Activated CD4-positive, alpha-beta memory T cell treated with anti-CD3 and anti-CD28 coated beads, Interleukin-2, amount 10 ng/mL, durations not matched to agents 7 days and 5 days (primary cell): ENCODE results near the gene AMHR2. TPM values are rescaled to one million over a fixed set of nuclear protein-coding genes. Genes with fewer than 3 reads are reported as not detected.
A peak's percentile ranks its signal among the peaks of the same experiment; 100 is the strongest.

Source experiments
- CTCF ChIA-PET: fragments of 350-600 bp; sonication (Branson Sonifier 250); formaldehyde crosslinking; loops from one replicate; lab custom pipeline; 2021; ENCODE audit warnings: antibody characterized with exemption, inconsistent platforms; lab: Charles Lee
- POLR2A ChIA-PET: fragments of 350-600 bp; sonication (Branson Sonifier 250); formaldehyde crosslinking; loops from one replicate; lab custom pipeline; 2021; ENCODE audit warnings: antibody characterized with exemption; lab: Charles Lee
- DNase-seq: peaks from one replicate; pipeline ENCODE4 v3.0.0-alpha.2; 2020
- H3K27ac Mint-ChIP-seq: one replicate; pipeline ENCODE4 v1.8.0; 2021; ENCODE audit warnings: mild to moderate bottlenecking, mixed read lengths
- H3K27me3 Mint-ChIP-seq: one replicate; pipeline ENCODE4 v1.8.0; 2021; ENCODE audit warnings: mixed read lengths
- H3K36me3 Mint-ChIP-seq: one replicate; pipeline ENCODE4 v1.8.0; 2021; ENCODE audit warnings: low read depth, mixed read lengths
- H3K4me1 Mint-ChIP-seq: one replicate; pipeline ENCODE4 v1.8.0; 2021; ENCODE audit warnings: mixed read lengths
- H3K4me3 Mint-ChIP-seq: one replicate; pipeline ENCODE4 v1.8.0; 2021; ENCODE audit warnings: mild to moderate bottlenecking, mixed read lengths
- H3K9me3 Mint-ChIP-seq: one replicate; pipeline ENCODE4 v1.8.0; 2021; ENCODE audit warnings: mixed read lengths
- total RNA-seq, 2 experiments: library from RNA; stranded (reverse); gene quantifications; one replicate each; pipeline ENCODE4 v1.2.3, GENCODE V29; 2021

The AMHR2 gene
- total RNA-seq, 2 experiments from 2014 or later: not detected

DNA sequence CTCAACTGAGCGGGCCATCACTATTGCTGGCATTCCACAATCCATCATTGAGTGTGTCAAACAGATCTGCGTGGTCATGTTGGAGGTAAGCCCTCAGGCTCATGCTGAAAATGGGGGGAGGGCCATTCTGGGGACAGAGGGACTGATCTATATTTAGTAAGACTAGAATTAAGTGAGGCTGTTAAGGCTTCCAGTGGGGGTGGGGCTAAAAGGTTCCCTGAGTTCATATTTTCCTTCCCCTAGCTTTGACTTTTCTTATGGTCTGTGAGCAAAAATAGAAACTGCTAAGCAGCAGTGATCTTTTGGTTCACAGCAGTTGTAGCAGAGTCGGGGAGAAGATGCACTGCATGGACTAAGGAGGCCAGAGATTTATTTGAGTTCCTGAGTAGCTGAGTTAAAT, 37.4 kb downstream of the AMHR2 start:
- Mint-ChIP-seq H3K4me3 (no peak overlapping the region), H3K27me3 (no peaks in the 10 kb centered on the region), H3K4me1 (peaks cover 45% of the 10 kb centered on the region), H3K36me3 (peaks cover 90% of the 10 kb centered on the region), H3K9me3 (no peaks in the 10 kb centered on the region), H3K27ac (peak overlapping the region; percentile 30)
- CTCF ChIA-PET: no interaction called here
- DNase-seq: peak; percentile 11
- POLR2A ChIA-PET: interaction anchor here (1.2 to 16.7 kb wide), 2 partner anchors 13 to 31 kb away, joined by 4 to 281 read pairs; no protein-coding TSS in a partner anchor

DNA sequence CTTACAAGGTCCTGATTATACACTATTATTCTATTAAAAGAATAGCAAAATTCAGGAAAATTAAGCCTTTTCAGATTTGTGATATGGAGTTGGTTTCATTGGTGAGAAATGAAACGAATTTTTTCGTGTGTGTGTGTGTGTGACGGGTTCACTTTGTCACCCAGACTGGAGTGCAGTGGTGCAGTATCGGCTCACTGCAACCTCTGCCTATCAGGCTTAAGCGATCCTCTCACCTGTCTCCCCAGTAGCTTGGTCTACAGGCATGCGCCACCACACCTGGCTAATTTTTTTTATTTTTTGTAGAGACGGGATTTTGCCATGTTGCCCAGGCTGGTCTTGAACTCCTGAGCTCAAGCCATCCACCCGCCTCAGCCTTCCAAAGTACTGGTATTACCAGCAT, 37.9 kb downstream of the AMHR2 start:
- ChIA-PET POLR2A (interaction anchor here (1.2 to 16.7 kb wide), 3 partner anchors 12 to 140 kb away, joined by 3 to 281 read pairs (median 4); partner anchors contain the start of gene AAAS), CTCF (no interaction called here)
- H3K27me3 Mint-ChIP-seq: no peaks in the 10 kb centered on the region
- H3K4me1 Mint-ChIP-seq: peaks cover 46% of the 10 kb centered on the region
- peak; percentile 9 for DNase-seq
- H3K36me3 Mint-ChIP-seq: peaks cover 91% of the 10 kb centered on the region
- H3K4me3 Mint-ChIP-seq: no peak overlapping the region
- no peak overlapping the region for H3K27ac Mint-ChIP-seq
- H3K9me3 Mint-ChIP-seq: no peaks in the 10 kb centered on the region

DNA sequence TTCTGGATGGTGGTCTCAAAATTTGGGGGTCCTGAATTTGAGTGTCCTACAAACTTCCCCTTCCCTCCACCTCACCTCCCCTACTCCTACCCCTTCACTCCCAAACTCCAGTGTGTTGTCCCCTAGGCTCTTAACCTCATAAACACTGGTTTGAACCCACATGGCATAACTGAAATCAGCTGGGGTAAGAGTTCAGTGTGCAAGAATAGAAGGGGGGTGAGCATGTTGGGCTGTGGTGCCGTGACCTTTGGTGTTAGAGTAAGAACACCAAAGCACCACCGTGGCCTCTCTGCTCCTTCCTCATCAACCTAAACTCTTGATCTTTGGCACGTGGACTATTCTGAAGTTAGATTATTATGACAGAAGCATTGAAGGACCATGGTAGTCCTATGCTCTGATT, 39.3 kb downstream of the AMHR2 start:
- peaks cover 95% of the 10 kb centered on the region for H3K36me3 Mint-ChIP-seq
- no peak for DNase-seq
- CTCF ChIA-PET: no interaction called here

DNA sequence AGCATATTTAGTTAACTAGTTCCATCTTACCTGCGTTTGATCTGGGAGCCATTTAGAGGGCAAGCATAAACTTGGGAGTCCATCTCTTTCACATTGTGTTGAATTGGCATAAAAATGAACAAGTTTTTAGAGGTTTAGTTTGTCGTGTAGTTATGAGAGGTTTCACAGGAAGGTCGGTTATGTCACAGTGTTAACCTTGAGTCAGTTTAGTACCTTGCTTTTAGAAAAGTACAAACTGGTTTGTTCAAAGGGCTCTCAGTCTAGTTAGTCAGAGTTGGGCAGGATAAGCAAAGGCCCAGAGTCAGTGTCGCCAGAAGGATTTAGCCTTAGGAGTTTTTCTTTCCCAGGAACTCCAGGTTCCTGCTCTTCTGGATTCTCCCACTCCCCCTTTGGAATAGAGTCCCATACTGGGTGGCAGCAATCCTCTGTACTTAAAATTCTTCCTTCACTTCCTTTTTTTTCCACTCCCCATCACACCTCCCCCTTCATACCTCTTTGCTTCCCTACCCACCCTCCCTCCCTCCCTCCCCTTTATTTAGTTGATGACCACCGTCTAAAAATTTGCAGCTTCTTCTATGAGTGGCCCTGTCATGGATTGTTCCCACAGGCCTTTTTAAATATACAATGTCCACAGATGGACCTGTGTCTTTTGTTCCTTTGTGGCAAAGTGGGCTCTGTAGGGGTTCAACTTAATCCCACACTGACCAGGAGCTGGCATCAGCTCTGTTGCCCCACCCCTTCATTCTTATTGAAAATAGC, 40.3 kb downstream of the AMHR2 start:
- Mint-ChIP-seq H3K4me3 (no peak overlapping the region), H3K27ac (no peak overlapping the region), H3K9me3 (no peaks in the 10 kb centered on the region), H3K27me3 (no peaks in the 10 kb centered on the region), H3K36me3 (peaks cover 96% of the 10 kb centered on the region), H3K4me1 (peaks cover 49% of the 10 kb centered on the region)
- POLR2A ChIA-PET: interaction anchor here (16.7 to 20.5 kb wide), 2 partner anchors 3 to 10 kb away, joined by 281 read pairs; no protein-coding TSS in a partner anchor
- CTCF ChIA-PET: interaction anchor here (0.9 to 1.0 kb wide), 2 partner anchors 13 to 45 kb away, joined by 4 to 5 read pairs; no protein-coding TSS in a partner anchor
- DNase-seq: no peak

More for the DNA sequence above, 39.3 kb downstream of the AMHR2 start:
- POLR2A ChIA-PET: interaction anchor here (0.9 to 16.7 kb wide), 2 partner anchors 10 to 11 kb away, joined by 5 to 281 read pairs; no protein-coding TSS in a partner anchor
- peaks cover 52% of the 10 kb centered on the region for H3K4me1 Mint-ChIP-seq
- no peak overlapping the region for H3K27ac Mint-ChIP-seq
- no peaks in the 10 kb centered on the region for H3K27me3 Mint-ChIP-seq
- H3K9me3 Mint-ChIP-seq: no peaks in the 10 kb centered on the region
- H3K4me3 Mint-ChIP-seq: no peak overlapping the region

GRCh38 chr12:53464685-53465418, 41.2 kb downstream of the AMHR2 start:
- Mint-ChIP-seq H3K27me3 (no peaks in the 10 kb centered on the region), H3K4me1 (peaks cover 44% of the 10 kb centered on the region), H3K4me3 (no peak overlapping the region), H3K36me3 (peaks cover 93% of the 10 kb centered on the region), H3K27ac (no peak overlapping the region), H3K9me3 (no peaks in the 10 kb centered on the region)
- ChIA-PET CTCF (interaction anchor here (0.9 to 1.0 kb wide), 2 partner anchors 12 to 44 kb away, joined by 4 to 5 read pairs; no protein-coding TSS in a partner anchor), POLR2A (interaction anchor here (1.0 to 20.5 kb wide), 3 partner anchors 4 to 44 kb away, joined by 4 to 281 read pairs (median 281); no protein-coding TSS in a partner anchor)
- no peak for DNase-seq

- no peak overlapping the region for H3K4me3 Mint-ChIP-seq
- no peak overlapping the region for H3K27ac Mint-ChIP-seq
- H3K4me1 Mint-ChIP-seq: peaks cover 40% of the 10 kb centered on the region
- H3K36me3 Mint-ChIP-seq: peaks cover 90% of the 10 kb centered on the region
- ChIA-PET POLR2A (interaction anchor here (1.0 to 20.5 kb wide), 3 partner anchors 5 to 43 kb away, joined by 4 to 281 read pairs (median 281); no protein-coding TSS in a partner anchor), CTCF (interaction anchor here (0.8 to 1.3 kb wide), 2 partner anchors 11 to 43 kb away, joined by 3 read pairs; no protein-coding TSS in a partner anchor)
- no peaks in the 10 kb centered on the region for H3K9me3 Mint-ChIP-seq
- H3K27me3 Mint-ChIP-seq: no peaks in the 10 kb centered on the region
- no peak for DNase-seq
Measured at GRCh38 chr12:53465679-53466078, 42.0 kb downstream of the AMHR2 start.

DNA sequence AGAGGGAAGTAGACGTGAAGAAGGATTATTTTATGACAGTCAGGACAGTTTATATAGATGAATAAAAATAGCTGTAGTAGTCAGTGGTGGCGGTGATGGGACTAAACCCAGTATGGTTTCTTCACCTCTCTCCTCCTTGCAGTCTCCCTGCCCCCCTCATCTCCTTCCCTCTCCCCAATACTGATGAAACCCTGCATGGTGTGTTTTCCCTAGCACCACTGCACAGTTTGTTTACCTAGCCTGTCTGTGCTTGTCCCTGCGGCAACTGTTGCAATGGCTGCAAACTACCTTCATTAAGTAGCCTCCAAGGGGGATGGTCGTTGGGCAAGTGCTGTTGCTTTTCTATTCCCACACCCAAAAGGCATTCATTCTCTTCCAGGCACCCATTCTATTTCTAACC, 43.0 kb downstream of the AMHR2 start:
- H3K4me1 Mint-ChIP-seq: peaks cover 39% of the 10 kb centered on the region
- DNase-seq: no peak
- ChIA-PET CTCF (interaction anchor here (0.8 to 1.3 kb wide), 2 partner anchors 10 to 42 kb away, joined by 3 read pairs; no protein-coding TSS in a partner anchor), POLR2A (interaction anchor here (16.7 to 20.5 kb wide), 2 partner anchors 6 to 7 kb away, joined by 281 read pairs; no protein-coding TSS in a partner anchor)
- H3K4me3 Mint-ChIP-seq: no peak overlapping the region
- no peaks in the 10 kb centered on the region for H3K9me3 Mint-ChIP-seq
- no peaks in the 10 kb centered on the region for H3K27me3 Mint-ChIP-seq
- peak overlapping the region; percentile 40 for H3K27ac Mint-ChIP-seq
- peaks cover 88% of the 10 kb centered on the region for H3K36me3 Mint-ChIP-seq

DNA sequence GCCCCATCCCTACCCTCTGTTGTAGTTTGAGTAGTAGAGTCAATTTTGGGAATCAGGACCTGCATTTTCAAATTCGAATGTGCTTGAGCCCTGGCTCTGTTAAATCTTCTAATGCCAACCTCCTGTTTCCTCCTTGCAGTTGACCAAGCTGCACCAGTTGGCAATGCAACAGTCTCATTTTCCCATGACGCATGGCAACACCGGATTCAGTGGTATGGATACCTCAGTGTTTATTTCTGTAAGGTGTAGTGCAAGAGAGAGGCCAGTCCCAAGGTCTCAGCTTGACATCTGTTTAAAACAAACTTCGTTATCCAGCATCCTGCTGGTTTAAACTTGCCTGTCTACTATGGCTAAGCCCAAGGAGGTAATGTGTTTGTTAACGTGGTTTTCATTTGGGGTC, 43.4 kb downstream of the AMHR2 start:
- Mint-ChIP-seq H3K36me3 (peaks cover 88% of the 10 kb centered on the region), H3K9me3 (no peaks in the 10 kb centered on the region), H3K27ac (peak overlapping the region; percentile 40), H3K4me3 (no peak overlapping the region), H3K4me1 (peaks cover 43% of the 10 kb centered on the region), H3K27me3 (no peaks in the 10 kb centered on the region)
- no peak for DNase-seq
- ChIA-PET POLR2A (interaction anchor here (0.7 to 20.5 kb wide), 4 partner anchors 6 to 217 kb away, joined by 3 to 281 read pairs (median 142); no protein-coding TSS in a partner anchor), CTCF (interaction anchor here (1.0 to 1.3 kb wide), 2 partner anchors 41 to 42 kb away, joined by 3 to 4 read pairs; no protein-coding TSS in a partner anchor)

DNA sequence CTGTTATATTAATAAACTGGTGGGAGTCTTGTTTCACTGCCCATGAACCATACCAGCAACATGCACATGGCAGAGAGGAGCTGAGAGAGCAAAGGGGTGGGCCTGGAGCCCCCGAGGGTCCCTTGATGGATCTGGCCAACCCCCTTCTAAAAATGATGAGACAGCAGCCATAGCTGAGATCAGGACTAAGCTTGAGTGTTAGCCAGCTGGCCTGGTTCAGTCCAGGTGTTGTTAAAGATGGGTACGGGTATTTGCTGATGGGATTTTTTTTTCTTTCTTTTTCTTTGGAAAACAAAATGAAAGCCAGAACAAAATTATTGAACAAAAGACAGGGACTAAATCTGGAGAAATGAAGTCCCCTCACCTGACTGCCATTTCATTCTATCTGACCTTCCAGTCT, 44.2 kb downstream of the AMHR2 start:
- no peaks in the 10 kb centered on the region for H3K9me3 Mint-ChIP-seq
- no peak overlapping the region for H3K27ac Mint-ChIP-seq
- POLR2A ChIA-PET: interaction anchor here (0.7 to 20.5 kb wide), 5 partner anchors 6 to 218 kb away, joined by 3 to 281 read pairs (median 3); partner anchors contain the start of gene MAP3K12
- peaks cover 45% of the 10 kb centered on the region for H3K4me1 Mint-ChIP-seq
- no peak for DNase-seq
- H3K36me3 Mint-ChIP-seq: peaks cover 87% of the 10 kb centered on the region
- no peaks in the 10 kb centered on the region for H3K27me3 Mint-ChIP-seq
- CTCF ChIA-PET: interaction anchor here (1.0 kb wide), 1 partner anchor 40 kb away, joined by 4 read pairs; no protein-coding TSS in a partner anchor
- H3K4me3 Mint-ChIP-seq: no peak overlapping the region

DNA sequence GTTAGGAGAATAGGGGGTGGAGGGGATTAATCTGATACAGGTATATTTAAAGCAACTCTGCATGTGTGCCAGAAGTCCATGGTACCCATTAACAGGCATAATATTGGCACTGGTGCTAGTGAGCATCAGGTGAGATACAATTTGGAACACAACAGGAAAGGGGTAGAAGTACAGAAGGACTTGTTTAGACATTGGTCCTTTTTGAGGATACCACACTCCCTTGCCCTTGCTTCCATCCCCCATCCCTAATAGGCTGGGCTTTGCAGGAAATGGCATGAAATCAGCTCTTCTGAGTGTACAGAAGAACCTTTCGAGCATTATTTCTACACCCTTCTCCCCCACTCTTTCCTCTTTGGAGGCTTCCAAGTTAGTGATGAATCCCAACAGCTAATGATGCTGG, 44.6 kb downstream of the AMHR2 start:
- H3K27ac Mint-ChIP-seq: no peak overlapping the region
- peaks cover 83% of the 10 kb centered on the region for H3K36me3 Mint-ChIP-seq
- peaks cover 47% of the 10 kb centered on the region for H3K4me1 Mint-ChIP-seq
- ChIA-PET CTCF (interaction anchor here (1.0 to 1.2 kb wide), 2 partner anchors 40 to 41 kb away, joined by 3 to 4 read pairs; no protein-coding TSS in a partner anchor), POLR2A (interaction anchor here (0.9 to 20.5 kb wide), 4 partner anchors 5 to 31 kb away, joined by 3 to 281 read pairs (median 142); partner anchors contain the start of gene MAP3K12)
- no peak for DNase-seq
- H3K4me3 Mint-ChIP-seq: no peak overlapping the region
- H3K27me3 Mint-ChIP-seq: no peaks in the 10 kb centered on the region
- no peaks in the 10 kb centered on the region for H3K9me3 Mint-ChIP-seq

DNA sequence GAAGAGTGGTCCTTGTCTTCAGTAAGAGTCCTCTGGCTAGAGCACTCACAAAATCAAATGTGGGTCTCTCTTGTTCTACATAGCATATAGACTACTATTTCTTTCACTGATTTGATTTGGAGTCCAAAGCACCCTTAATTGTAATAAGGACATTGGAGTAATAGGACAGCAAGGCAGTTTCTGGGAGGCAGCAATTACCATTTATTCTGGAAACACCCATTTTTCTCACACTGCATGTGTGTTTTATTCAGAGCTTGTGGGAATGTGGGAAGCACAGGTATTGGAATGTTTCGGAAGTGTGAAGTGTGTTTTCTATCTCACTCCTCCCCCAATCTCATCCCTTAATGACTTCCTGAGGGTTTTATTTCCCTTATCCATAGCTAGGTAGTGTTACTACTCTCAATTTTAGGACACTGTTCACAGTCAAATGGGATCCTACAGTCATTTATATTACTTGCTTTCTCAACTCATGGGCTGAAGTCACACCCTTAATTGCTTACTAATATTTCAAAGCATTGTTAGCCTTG, 48.5 kb downstream of the AMHR2 start:
- no peak overlapping the region for H3K27ac Mint-ChIP-seq
- no peaks in the 10 kb centered on the region for H3K27me3 Mint-ChIP-seq
- peaks cover 84% of the 10 kb centered on the region for H3K36me3 Mint-ChIP-seq
- CTCF ChIA-PET: interaction anchor here (1.1 to 7.1 kb wide), 3 partner anchors 10 to 127 kb away, joined by 3 to 54 read pairs (median 9); partner anchors contain the start of gene NPFF
- no peak for DNase-seq
- POLR2A ChIA-PET: interaction anchor here (5.6 to 20.5 kb wide), 2 partner anchors 10 to 11 kb away, joined by 34 to 281 read pairs; no protein-coding TSS in a partner anchor
- H3K4me3 Mint-ChIP-seq: no peak overlapping the region
- no peaks in the 10 kb centered on the region for H3K9me3 Mint-ChIP-seq
- peaks cover 60% of the 10 kb centered on the region for H3K4me1 Mint-ChIP-seq
